Left ventricle myocardium inferior (tissue), 1 donor: Measurements from ENCODE around the gene PRSS21. TPM values are rescaled to one million over a fixed set of nuclear protein-coding genes. Genes with fewer than 3 reads are reported as not detected.

Experiments used
- DNase-seq: peaks from one replicate; pipeline ENCODE4 v3.0.0-alpha.2; 2020
- H3K27ac ChIP-seq: fragments of 200-600 bp; replicated peaks from 2 replicates; pipeline ENCODE4 v1.8.0; 2021
- H3K27me3 ChIP-seq: fragments of 200-600 bp; 2 replicates; pipeline ENCODE4 v1.8.0; 2021; ENCODE audit warnings: low read depth
- H3K36me3 ChIP-seq: fragments of 200-600 bp; 2 replicates; pipeline ENCODE4 v1.8.0; 2021
- H3K4me1 ChIP-seq: fragments of 200-600 bp; 2 replicates; pipeline ENCODE4 v1.8.0; 2021
- H3K4me3 ChIP-seq: fragments of 200-600 bp; 2 replicates; pipeline ENCODE4 v1.8.0; 2021; ENCODE audit warnings: mild to moderate bottlenecking, moderate library complexity
- H3K9me3 ChIP-seq: fragments of 200-600 bp; replicated peaks from 2 replicates; pipeline ENCODE4 v1.8.0; 2021
- CTCF ChIP-seq: fragments of 200-600 bp; IDR thresholded peaks from 2 replicates; pipeline ENCODE4 v1.8.0; 2021; ENCODE audit warnings: antibody characterized with exemption, mild to moderate bottlenecking, borderline replicate concordance
- intact Hi-C: fragments of 100-400 bp; cut with micrococcal nuclease; formaldehyde crosslinking; loops from one replicate; pipeline ENCODE4 v1.11.0; 2022
- total RNA-seq: library from RNA; stranded (reverse); fragmentation: NEBNext Ultra II Directional; extraction: Animal tissue kit (Norgen Biotek cat#: 25700); gene quantifications from one replicate; pipeline ENCODE4 v1.2.1, GENCODE V29; 2021
- donor health status: DM: no; HTN: yes; CAD: no; lungs with severe emphysema.

The PRSS21 gene
- total RNA-seq, 1 donor from 2014 or later = not detected

- no peak for TF ChIP-seq CTCF
- peak; percentile 10 for DNase-seq
- Histone ChIP-seq H3K27me3 (peaks cover 58% of the 10 kb centered on the region), H3K9me3 (no peaks in the 10 kb centered on the region), H3K4me3 (peak overlapping the region; percentile 19), H3K36me3 (no peaks in the 10 kb centered on the region), H3K4me1 (peaks cover 17% of the 10 kb centered on the region), H3K27ac (peak overlapping the region; percentile 25)
- intact Hi-C loops = no loop called here
Measured at GRCh38 chr16:2841606-2842339, 24.7 kb downstream of the PRSS21 start.

DNA sequence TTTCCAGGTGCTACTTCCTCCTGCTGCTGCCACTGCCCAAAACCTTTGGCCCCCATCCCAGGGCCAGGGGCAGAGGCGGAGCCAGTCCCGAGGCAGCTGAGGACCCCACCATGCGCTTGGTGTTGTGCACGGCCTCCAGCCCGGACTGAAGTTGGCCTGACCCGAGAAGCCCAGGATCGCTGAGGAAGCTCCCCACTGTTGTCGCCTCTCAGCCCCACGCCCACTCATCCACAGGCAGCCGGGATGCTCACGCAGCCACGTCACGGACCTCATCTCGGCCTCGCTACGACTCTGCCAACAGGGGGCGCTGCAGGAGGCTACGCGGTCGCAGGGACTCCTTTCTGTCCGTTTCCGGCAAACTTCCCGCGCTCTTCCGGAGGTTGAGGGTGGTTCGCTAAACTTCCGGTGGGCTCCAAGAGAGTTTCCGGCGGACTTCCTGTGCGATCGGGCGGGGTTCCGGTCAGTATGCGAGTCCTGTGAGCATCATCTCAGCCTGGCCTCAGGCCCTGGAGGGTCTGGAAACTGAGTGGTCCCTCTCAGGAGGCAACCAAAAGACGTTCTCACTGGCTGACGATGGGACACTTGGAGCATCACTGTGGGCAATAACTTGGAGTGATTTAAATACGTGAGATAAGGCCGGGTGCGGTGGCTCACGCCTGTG is 25.4 kb downstream of the PRSS21 start:
- H3K4me3 ChIP-seq = peak overlapping the region; percentile 19
- H3K36me3 ChIP-seq = no peaks in the 10 kb centered on the region
- TF ChIP-seq CTCF = peak; percentile 57
- peak overlapping the region; percentile 25 for H3K27ac ChIP-seq
- no peaks in the 10 kb centered on the region for H3K9me3 ChIP-seq
- intact Hi-C loops = no loop called here
- peak; percentile 30 for DNase-seq
- H3K4me1 ChIP-seq = peaks cover 17% of the 10 kb centered on the region
- peaks cover 56% of the 10 kb centered on the region for H3K27me3 ChIP-seq

GRCh38 chr16:2843526-2843925 is 26.5 kb downstream of the PRSS21 start:
- TF ChIP-seq CTCF = no peak
- Histone ChIP-seq H3K4me1 (peaks cover 17% of the 10 kb centered on the region), H3K27me3 (peaks cover 56% of the 10 kb centered on the region), H3K9me3 (peaks cover 7% of the 10 kb centered on the region), H3K36me3 (no peaks in the 10 kb centered on the region), H3K4me3 (no peak overlapping the region), H3K27ac (no peak overlapping the region)
- intact Hi-C loops = no loop called here
- DNase-seq = no peak

DNA sequence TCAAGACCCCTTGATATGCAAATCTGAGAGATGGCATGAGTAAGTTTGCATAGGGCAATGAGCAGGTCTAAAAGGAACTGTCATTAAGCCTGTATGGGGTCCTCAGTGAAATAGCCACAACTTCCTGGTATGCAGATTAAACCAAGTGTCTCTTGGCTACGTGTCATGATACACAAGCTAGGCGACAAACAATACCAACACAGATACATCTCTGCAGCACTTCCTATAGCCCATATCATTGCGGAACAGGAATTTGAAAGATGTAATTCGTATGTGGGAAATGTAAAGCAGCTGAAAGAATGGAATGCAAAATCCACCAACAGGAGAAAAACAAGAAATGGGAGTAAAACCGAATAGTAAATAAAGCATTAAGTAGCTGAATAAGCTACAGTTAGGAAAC is 28.1 kb downstream of the PRSS21 start:
- peaks cover 7% of the 10 kb centered on the region for H3K9me3 ChIP-seq
- H3K36me3 ChIP-seq = no peaks in the 10 kb centered on the region
- peaks cover 56% of the 10 kb centered on the region for H3K27me3 ChIP-seq
- TF ChIP-seq CTCF = no peak
- H3K4me3 ChIP-seq = no peak overlapping the region
- peaks cover 17% of the 10 kb centered on the region for H3K4me1 ChIP-seq
- H3K27ac ChIP-seq = no peak overlapping the region
- DNase-seq = no peak
- intact Hi-C loops = no loop called here

DNA sequence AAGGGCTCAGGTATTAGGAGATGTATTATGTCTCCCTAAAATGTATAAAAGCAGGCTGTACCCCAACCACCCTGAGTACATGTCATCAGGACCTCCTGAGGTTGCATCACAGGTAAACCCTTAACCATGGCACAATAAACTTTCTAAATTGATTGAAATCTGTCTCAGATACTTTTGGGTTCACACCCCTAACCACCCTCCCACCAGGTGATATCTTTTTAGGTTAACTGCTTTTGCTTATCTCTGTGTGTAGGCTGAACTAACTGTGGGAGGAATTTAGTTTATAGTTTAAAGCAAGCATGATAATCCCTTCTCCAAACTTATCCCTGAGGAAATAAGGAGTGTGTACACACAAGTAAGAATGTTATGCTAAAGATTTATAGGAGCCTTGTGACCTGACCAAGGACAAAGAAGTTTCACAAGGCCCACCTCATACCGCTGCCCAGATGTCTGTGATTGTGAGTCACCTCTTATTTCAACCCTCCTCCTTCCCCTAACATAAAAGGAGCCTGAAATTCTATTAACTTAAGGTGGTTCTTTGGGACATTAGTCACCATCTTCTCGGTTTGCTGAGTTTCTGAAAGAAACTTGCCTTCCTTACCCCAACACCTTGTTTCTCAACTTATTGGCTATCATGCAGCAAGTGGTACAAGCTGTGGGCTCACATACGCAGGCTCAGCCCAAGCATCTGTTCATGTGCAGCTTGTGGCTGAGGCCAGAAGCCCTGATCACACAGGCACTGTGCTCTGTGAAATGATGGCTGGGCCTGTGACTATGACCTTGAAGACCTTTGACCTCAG is 29.7 kb downstream of the PRSS21 start:
- H3K27me3 ChIP-seq = peaks cover 57% of the 10 kb centered on the region
- H3K4me3 ChIP-seq = no peak overlapping the region
- intact Hi-C loops = no loop called here
- H3K27ac ChIP-seq = no peak overlapping the region
- H3K9me3 ChIP-seq = peaks cover 7% of the 10 kb centered on the region
- TF ChIP-seq CTCF = no peak
- DNase-seq = no peak
- H3K36me3 ChIP-seq = no peaks in the 10 kb centered on the region
- peaks cover 12% of the 10 kb centered on the region for H3K4me1 ChIP-seq
